Hematopoietic multipotent progenitor cell treated with erythropoietin and hydrocortisone succinate and interleukin-3 and kit ligand, for 15 days (in vitro differentiated cells): ENCODE measurements around the gene KCNAB2.

ENCODE experiments used
- DNase-seq: peaks from one replicate; pipeline ENCODE4 v3.0.0-alpha.2; 2015; ENCODE audit warnings: low spot score

Gene KCNAB2

DNA sequence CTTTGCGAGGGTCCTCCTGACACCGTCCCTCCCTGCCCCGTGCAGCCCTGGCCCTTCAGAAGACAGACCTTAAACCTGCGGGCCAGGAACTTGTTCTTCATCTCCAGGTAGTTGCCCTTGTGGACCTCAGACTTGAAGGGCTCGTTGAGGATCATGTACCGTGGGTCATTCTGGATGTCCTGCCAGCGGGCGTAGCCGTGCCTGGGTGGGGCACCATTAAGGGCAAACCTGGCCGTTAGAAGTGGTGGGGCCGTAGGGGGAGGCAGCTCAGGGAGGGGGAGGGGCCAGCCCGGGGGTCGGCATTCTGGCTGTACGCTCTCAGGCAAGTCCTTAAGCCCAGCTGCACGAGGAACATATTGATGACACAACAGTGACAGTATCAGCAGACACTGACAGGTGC lies 64.6 kb downstream of the KCNAB2 start:
- DNase-seq, result no peak

- no peak for DNase-seq
Observed at GRCh38 chr1:6111571-6111970, 65.9 kb downstream of the KCNAB2 start.

DNA sequence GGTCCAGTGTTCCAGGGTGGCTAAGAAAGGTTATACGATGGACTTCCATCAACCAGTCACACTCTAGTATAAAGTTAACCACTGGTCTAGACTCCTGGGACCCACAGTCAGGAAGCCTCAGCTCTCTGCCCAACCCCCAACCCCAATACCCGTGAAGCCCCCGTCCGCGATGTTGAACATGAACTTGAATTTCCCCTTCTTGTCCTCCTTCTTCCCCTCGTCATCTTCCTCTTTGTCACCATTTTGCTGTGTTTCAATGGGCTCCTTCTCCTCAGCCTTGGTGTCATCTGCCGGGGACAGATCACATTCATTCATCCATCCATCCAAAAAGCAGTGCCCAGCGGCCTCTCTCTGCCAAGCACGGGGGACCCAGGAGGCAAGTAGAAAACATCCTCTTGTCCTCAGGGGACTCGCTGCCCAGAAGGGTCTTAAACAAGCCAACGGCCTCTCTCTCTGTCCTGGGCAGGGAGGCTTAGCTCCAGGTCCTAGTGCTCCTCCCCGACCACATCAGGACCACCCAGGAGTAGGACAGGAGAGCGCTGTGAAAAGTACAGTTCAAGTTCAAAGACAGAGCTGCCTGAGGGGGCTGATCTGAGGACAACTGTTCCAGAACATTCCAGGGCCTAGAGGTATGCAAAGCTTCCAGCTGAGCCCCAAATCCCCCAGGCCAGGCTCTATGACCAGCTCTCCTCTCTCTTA lies 66.5 kb downstream of the KCNAB2 start:
- DNase-seq, result no peak

DNA sequence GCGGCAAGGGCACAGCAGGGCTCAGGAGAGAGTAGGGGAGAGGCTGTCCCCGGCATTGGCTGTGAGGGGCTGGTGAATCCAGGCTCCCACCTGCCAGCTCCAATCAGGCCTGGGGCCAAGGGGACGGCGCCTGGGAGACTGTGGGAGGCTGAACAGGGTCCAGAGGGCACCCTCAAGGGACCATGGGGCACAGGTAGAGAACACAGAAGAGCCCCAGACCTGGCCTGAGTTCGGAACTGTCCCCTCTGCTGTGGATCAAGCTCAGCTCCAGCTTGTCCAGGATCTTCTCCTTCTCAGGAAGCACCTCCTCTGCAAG lies 67.0 kb downstream of the KCNAB2 start:
- DNase-seq, result no peak

DNA sequence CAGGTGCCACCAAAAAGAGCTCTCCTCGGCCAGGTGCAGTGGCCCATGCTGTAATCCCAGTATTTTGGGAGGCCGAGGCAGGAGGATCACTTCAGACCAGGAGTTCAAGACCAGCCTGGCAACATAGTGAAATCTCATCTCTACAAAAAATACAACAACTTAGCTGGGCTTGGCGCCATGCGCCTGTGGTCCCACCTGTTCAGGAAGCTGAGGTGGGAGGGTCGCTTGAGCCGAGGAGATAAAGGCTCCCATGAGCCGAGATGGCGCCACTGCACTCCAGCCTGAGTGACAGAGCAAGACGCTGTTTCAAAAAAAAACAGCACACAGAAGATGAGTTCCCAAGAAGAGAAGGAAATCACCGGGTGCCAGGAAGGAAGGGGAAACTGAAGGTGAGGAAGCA lies 67.4 kb downstream of the KCNAB2 start:
- no peak for DNase-seq

DNA sequence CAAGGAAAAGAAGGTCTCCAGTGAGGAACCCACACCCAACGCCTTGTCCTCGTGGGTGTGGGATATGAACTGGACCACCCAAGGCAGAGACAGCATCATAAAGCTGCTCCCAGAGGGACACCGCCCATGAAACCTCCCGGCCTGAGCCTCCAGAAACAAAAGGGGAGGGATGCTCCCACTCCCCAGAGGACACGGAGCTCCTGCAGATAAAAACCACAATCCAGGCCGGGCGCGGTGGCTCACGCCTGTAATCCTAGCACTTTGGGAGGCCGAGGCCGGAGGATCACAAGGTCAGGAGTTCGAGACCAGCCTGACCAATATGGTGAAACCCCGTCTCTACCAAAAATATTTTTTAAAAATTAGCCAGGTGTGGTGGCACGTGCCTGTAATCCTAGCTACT lies 68.1 kb downstream of the KCNAB2 start:
- no peak for DNase-seq

DNA sequence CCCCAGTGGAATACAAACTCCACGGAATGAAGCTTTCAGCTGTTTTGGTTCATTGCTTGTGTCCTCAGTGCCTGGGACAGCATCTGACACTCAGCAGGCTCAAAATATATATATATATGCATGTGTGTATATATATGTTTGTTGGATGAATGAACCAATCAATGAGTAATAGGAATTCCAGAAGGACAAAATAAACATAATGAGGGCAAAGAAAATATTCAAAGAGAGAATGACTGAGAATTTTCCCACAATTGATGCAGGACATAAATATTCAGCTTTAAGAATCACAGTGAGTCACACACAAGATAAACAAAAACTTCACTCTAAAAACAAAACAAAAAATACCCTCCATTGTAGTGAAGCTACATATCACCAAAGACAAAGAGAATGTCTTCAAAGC lies 70.4 kb downstream of the KCNAB2 start:
- no peak for DNase-seq

- DNase-seq, result no peak
Observed at GRCh38 chr1:6117064-6117463, 71.4 kb downstream of the KCNAB2 start.

- DNase-seq, result no peak
Observed at GRCh38 chr1:6117624-6118023, 71.9 kb downstream of the KCNAB2 start.

GRCh38 chr1:6118415-6118814 lies 72.7 kb downstream of the KCNAB2 start:
- DNase-seq, result no peak

- DNase-seq, result no peak
Observed at GRCh38 chr1:6121021-6121421, 75.3 kb downstream of the KCNAB2 start.

- no peak for DNase-seq
Observed at GRCh38 chr1:6121651-6122370, 76.1 kb downstream of the KCNAB2 start.

- no peak for DNase-seq
Observed at GRCh38 chr1:6123083-6123482, 77.4 kb downstream of the KCNAB2 start.

DNA sequence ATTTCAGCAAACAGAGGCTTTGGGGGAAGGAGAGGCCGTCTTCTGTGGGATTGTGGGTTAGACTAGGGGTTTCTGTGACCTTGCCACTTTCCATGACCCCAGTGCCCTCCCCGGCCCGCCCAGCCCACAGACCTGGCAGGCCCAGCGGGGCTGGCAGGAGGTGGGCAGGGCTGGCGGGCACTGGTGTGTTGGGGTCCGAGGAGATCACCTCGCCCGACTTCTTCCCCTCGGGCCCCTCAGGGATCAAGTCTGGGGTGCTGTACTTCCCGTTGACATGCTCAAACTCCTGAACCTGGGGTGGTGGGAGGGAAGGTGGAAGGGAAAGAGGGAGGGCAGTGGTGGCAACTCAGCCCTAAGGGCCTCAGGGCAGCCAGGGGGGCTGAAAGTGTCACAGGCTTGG lies 78.1 kb downstream of the KCNAB2 start:
- DNase-seq, result no peak

GRCh38 chr1:6124341-6124740 lies 78.7 kb downstream of the KCNAB2 start:
- no peak for DNase-seq

DNA sequence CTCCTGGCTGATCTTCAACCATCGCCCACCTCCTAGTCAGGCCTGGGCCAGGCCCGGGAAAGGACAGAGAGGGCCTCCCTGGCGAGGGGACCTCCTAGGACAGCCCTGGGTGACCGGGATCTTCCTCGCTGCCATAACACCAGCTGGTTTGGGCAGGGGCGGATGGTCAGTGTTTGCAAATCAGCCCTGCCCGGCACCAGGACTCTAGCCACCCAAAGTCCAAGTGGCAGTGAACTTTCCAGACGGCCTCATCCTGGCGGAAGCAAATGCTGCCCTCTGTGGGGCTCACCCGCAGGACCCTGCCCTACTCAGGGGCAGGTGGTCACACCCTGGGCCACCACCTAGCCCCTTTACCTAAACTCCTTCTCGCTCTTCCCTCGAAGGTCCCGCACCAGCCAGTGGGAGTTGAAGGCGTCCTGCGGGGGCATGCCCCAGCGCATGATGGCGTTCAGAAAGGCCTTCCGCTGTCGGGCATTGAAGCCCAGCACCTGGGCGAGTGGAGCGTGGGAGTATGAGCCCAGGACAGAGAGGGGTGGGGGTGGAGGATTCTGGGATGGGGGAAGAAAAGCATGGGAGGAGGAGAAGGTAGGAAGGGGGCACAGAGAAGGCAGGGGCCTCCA lies 79.2 kb downstream of the KCNAB2 start:
- no peak for DNase-seq

DNA sequence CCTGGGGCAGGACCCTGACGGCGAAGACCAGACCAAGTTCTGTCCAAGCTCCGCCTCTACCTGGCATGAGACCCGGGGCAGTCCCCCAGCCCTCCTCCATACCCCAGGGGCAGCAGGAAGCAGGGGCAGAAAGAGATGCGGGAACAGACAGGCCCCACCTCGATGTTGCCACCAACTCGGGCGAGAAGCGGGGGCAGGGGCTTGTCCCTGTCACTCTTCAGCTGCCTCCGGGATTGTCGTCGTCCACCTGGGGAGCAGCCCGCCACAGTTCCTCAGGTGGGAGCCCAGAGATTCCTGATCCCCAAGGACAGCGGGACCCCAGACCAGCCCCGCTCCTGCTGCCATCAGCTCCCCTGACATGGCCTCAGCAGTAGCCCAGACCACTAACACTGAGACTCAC lies 79.7 kb downstream of the KCNAB2 start:
- DNase-seq, result no peak

DNA sequence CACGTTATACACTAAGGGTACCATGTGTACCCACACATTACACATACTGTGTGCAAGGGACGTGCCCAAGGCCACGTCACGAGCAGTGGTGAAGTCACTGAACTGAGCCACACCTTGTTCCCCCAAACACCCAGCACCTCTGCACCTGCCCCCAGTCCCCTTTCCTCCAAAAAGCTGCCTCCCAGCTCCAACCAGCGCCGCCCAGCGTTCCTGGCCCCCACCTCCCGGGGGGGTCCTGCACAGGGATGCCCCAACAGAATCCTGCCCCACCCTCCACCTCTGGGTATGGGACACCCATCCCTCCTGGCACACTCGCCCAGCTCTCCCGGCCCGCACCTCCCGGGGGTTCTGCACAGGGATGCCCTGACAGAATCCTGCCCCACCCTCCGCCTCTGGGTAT lies 80.3 kb downstream of the KCNAB2 start:
- DNase-seq, result no peak

- DNase-seq, result no peak
Observed at GRCh38 chr1:6126521-6127067, 80.9 kb downstream of the KCNAB2 start.

GRCh38 chr1:6127587-6128163 lies 82.0 kb downstream of the KCNAB2 start:
- DNase-seq, result peak; percentile 75

DNA sequence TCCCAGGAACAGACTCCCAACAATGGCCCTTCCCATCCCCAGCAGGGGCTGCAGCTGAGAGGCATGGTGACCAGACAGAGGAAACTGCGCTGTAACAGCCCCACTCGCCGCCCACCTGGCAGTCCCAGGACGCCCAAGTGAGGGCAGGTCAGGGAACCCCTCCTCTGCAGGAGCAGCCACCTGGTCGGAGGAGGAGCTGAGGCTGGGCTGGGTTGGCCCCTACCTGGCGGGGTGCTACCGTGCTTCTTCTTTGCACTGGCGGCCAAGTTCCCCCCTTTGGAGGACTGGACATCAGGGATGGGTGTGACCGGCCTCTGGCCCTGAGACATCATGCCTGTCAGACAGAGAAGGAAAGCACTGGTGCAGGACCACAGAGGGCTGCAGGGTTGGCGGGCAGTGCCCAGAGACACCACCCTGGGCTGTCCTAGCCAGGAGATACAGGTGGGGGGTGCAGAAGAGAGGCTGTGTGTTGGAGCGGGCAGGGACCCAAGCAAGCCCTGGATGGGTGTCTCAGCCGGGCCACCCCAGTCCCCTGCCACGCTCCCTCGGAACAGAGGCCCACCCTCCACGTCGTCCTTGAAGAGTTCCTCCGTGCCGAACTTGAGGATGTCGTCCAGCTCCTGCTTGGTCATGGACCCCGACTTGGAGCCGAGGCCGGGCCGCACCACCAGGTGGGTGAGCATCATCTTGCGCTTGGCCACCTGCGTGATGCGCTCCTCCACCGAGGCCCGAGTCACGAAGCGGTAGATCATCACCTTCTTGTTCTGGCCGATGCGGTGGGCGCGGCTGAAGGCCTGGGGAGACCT lies 82.8 kb downstream of the KCNAB2 start:
- DNase-seq, result no peak

GRCh38 chr1:6129313-6129712 lies 83.6 kb downstream of the KCNAB2 start:
- DNase-seq, result no peak
